SJCRH30 (cell line): ENCODE measurements around the gene CFAP210. TPM values are rescaled to one million over a fixed set of nuclear protein-coding genes. Genes with fewer than 3 reads are reported as not detected.

Experiments
- DNase-seq, 2 experiments: peaks; one replicate each; pipeline ENCODE4 v3.0.0-alpha.2; 2015 to 2020
- H3K27ac ChIP-seq: fragments of 250-450 bp; sonication (Bioruptor Pico); 2 replicates; pipeline ENCODE4 v1.5.1; 2020; ENCODE audit warnings: mild to moderate bottlenecking, moderate library complexity
- H3K27me3 ChIP-seq: fragments of 250-450 bp; sonication (Bioruptor Pico); 2 replicates; pipeline ENCODE4 v1.5.1; 2020; ENCODE audit warnings: mild to moderate bottlenecking, moderate library complexity
- H3K36me3 ChIP-seq: fragments of 250-450 bp; sonication (Bioruptor Pico); 2 replicates; pipeline ENCODE4 v1.5.1; 2020; ENCODE audit warnings: mild to moderate bottlenecking, moderate library complexity
- H3K4me1 ChIP-seq: fragments of 250-450 bp; sonication (Bioruptor Pico); 2 replicates; pipeline ENCODE4 v1.5.1; 2020; ENCODE audit warnings: mild to moderate bottlenecking, moderate library complexity
- H3K4me3 ChIP-seq: fragments of 250-450 bp; sonication (Bioruptor Pico); 2 replicates; pipeline ENCODE4 v1.5.1; 2020; ENCODE audit warnings: mild to moderate bottlenecking, moderate library complexity
- H3K9me3 ChIP-seq: fragments of 250-450 bp; sonication (Bioruptor Pico); replicated peaks from 2 replicates; pipeline ENCODE4 v1.5.1; 2020; ENCODE audit warnings: mild to moderate bottlenecking, moderate library complexity
- total RNA-seq: library from RNA; depleted of rRNA; stranded (reverse); fragments of >200 nt; shearing (Covaris generic); gene quantifications from 2 replicates; pipeline ENCODE4 v1.2.3, GENCODE V29; 2014

The CFAP210 gene
- total RNA-seq, 1 experiment from 2014 or later, result not detected

- Histone ChIP-seq H3K4me1 (no peaks in the 10 kb centered on the region), H3K36me3 (no peaks in the 10 kb centered on the region), H3K9me3 (no peaks in the 10 kb centered on the region), H3K4me3 (no peak overlapping the region), H3K27me3 (no peaks in the 10 kb centered on the region), H3K27ac (no peak overlapping the region)
- DNase-seq, result no peak
These were observed 23.3 kb downstream of the CFAP210 start for GRCh38 chr2:169670937-169671336.

GRCh38 chr2:169670215-169670651 lies 24.0 kb downstream of the CFAP210 start:
- Histone ChIP-seq H3K27me3 (no peaks in the 10 kb centered on the region), H3K9me3 (no peaks in the 10 kb centered on the region), H3K36me3 (no peaks in the 10 kb centered on the region), H3K4me3 (no peak overlapping the region), H3K4me1 (no peaks in the 10 kb centered on the region), H3K27ac (no peak overlapping the region)
- DNase-seq, result no peak

- no peaks in the 10 kb centered on the region for H3K9me3 ChIP-seq
- no peaks in the 10 kb centered on the region for H3K36me3 ChIP-seq
- DNase-seq, result no peak
- H3K27ac ChIP-seq, result no peak overlapping the region
- H3K4me3 ChIP-seq, result no peak overlapping the region
- no peaks in the 10 kb centered on the region for H3K27me3 ChIP-seq
- H3K4me1 ChIP-seq, result no peaks in the 10 kb centered on the region
These were observed 26.6 kb downstream of the CFAP210 start for GRCh38 chr2:169667583-169667982.

- H3K9me3 ChIP-seq, result no peaks in the 10 kb centered on the region
- no peaks in the 10 kb centered on the region for H3K4me1 ChIP-seq
- no peak for DNase-seq
- no peaks in the 10 kb centered on the region for H3K36me3 ChIP-seq
- no peak overlapping the region for H3K27ac ChIP-seq
- H3K4me3 ChIP-seq, result no peak overlapping the region
- no peaks in the 10 kb centered on the region for H3K27me3 ChIP-seq
These were observed 29.0 kb downstream of the CFAP210 start for GRCh38 chr2:169664978-169665930.

GRCh38 chr2:169664600-169664977 lies 29.6 kb downstream of the CFAP210 start:
- Histone ChIP-seq H3K4me3 (no peak overlapping the region), H3K36me3 (no peaks in the 10 kb centered on the region), H3K27ac (no peak overlapping the region), H3K9me3 (no peaks in the 10 kb centered on the region; the same call in 1 of the 2 replicates), H3K27me3 (no peaks in the 10 kb centered on the region), H3K4me1 (no peaks in the 10 kb centered on the region)
- DNase-seq, result no peak

GRCh38 chr2:169663247-169663646 lies 31.0 kb downstream of the CFAP210 start:
- Histone ChIP-seq H3K36me3 (no peaks in the 10 kb centered on the region), H3K27ac (no peak overlapping the region), H3K4me3 (no peak overlapping the region), H3K4me1 (no peaks in the 10 kb centered on the region), H3K27me3 (no peaks in the 10 kb centered on the region), H3K9me3 (no peaks in the 10 kb centered on the region; the same call in 1 of the 2 replicates)
- DNase-seq, result no peak

GRCh38 chr2:169662744-169663143 lies 31.5 kb downstream of the CFAP210 start:
- no peaks in the 10 kb centered on the region; the same call in 1 of the 2 replicates for H3K9me3 ChIP-seq
- no peaks in the 10 kb centered on the region for H3K4me1 ChIP-seq
- no peak overlapping the region for H3K27ac ChIP-seq
- H3K4me3 ChIP-seq, result no peak overlapping the region
- no peak for DNase-seq
- H3K36me3 ChIP-seq, result no peaks in the 10 kb centered on the region
- no peaks in the 10 kb centered on the region for H3K27me3 ChIP-seq

- no peak for DNase-seq
- Histone ChIP-seq H3K27ac (no peak overlapping the region), H3K27me3 (no peaks in the 10 kb centered on the region), H3K36me3 (no peaks in the 10 kb centered on the region), H3K9me3 (no peaks in the 10 kb centered on the region; the same call in 1 of the 2 replicates), H3K4me1 (no peaks in the 10 kb centered on the region), H3K4me3 (no peak overlapping the region)
These were observed 32.9 kb downstream of the CFAP210 start for GRCh38 chr2:169661265-169661664.

- Histone ChIP-seq H3K36me3 (no peaks in the 10 kb centered on the region), H3K27me3 (no peaks in the 10 kb centered on the region), H3K9me3 (no peaks in the 10 kb centered on the region; the same call in 1 of the 2 replicates), H3K4me3 (no peak overlapping the region), H3K4me1 (no peaks in the 10 kb centered on the region), H3K27ac (no peak overlapping the region)
- no peak for DNase-seq
These were observed 34.9 kb downstream of the CFAP210 start for GRCh38 chr2:169659320-169659719.

GRCh38 chr2:169658877-169659276 lies 35.3 kb downstream of the CFAP210 start:
- Histone ChIP-seq H3K4me3 (no peak overlapping the region), H3K27ac (no peak overlapping the region), H3K36me3 (no peaks in the 10 kb centered on the region), H3K9me3 (no peaks in the 10 kb centered on the region; the same call in 1 of the 2 replicates), H3K4me1 (no peaks in the 10 kb centered on the region), H3K27me3 (no peaks in the 10 kb centered on the region)
- DNase-seq, result no peak

- H3K4me1 ChIP-seq, result no peaks in the 10 kb centered on the region
- H3K36me3 ChIP-seq, result no peaks in the 10 kb centered on the region
- H3K4me3 ChIP-seq, result no peak overlapping the region
- H3K27me3 ChIP-seq, result no peaks in the 10 kb centered on the region
- no peak for DNase-seq
- no peaks in the 10 kb centered on the region; the same call in 1 of the 2 replicates for H3K9me3 ChIP-seq
- H3K27ac ChIP-seq, result no peak overlapping the region
These were observed 38.0 kb downstream of the CFAP210 start for GRCh38 chr2:169656164-169656563.

- H3K27ac ChIP-seq, result no peak overlapping the region
- H3K36me3 ChIP-seq, result no peaks in the 10 kb centered on the region
- DNase-seq, result no peak
- no peak overlapping the region for H3K4me3 ChIP-seq
- no peaks in the 10 kb centered on the region for H3K4me1 ChIP-seq
- H3K27me3 ChIP-seq, result no peaks in the 10 kb centered on the region
- H3K9me3 ChIP-seq, result no peaks in the 10 kb centered on the region
These were observed 40.6 kb downstream of the CFAP210 start for GRCh38 chr2:169653636-169654035.

- H3K27me3 ChIP-seq, result no peaks in the 10 kb centered on the region
- no peak for DNase-seq
- H3K4me3 ChIP-seq, result no peak overlapping the region
These were observed 44.9 kb downstream of the CFAP210 start for GRCh38 chr2:169649278-169649677.

GRCh38 chr2:169647496-169647895 lies 46.7 kb downstream of the CFAP210 start:
- H3K36me3 ChIP-seq, result no peaks in the 10 kb centered on the region
- no peak for DNase-seq
- H3K4me1 ChIP-seq, result no peaks in the 10 kb centered on the region
- no peaks in the 10 kb centered on the region for H3K27me3 ChIP-seq
- H3K27ac ChIP-seq, result no peak overlapping the region
- H3K4me3 ChIP-seq, result no peak overlapping the region
- H3K9me3 ChIP-seq, result no peaks in the 10 kb centered on the region

More at GRCh38 chr2:169649278-169649677, 44.9 kb downstream of the CFAP210 start:
- Histone ChIP-seq H3K9me3 (no peaks in the 10 kb centered on the region), H3K36me3 (no peaks in the 10 kb centered on the region), H3K4me1 (no peaks in the 10 kb centered on the region), H3K27ac (no peak overlapping the region)

- H3K4me3 ChIP-seq, result no peak overlapping the region
- H3K27me3 ChIP-seq, result no peaks in the 10 kb centered on the region
- no peak overlapping the region for H3K27ac ChIP-seq
- peaks cover 8% of the 10 kb centered on the region; the same call in 1 of the 2 replicates for H3K36me3 ChIP-seq
- DNase-seq, result no peak
- H3K9me3 ChIP-seq, result no peaks in the 10 kb centered on the region
- no peaks in the 10 kb centered on the region for H3K4me1 ChIP-seq
These were observed 50.0 kb downstream of the CFAP210 start for GRCh38 chr2:169644173-169644572.
